SIG-M5 treated with dmso at 0.1 percent for 504 hours (cell line): ENCODE data around the gene AHRR.
"Not testable (repeated sequence)": the region's sequence is repeated elsewhere in the genome, so short reads cannot be mapped to it uniquely, and the experiment has no call there.

Experiments used
- DNase-seq: peaks from one replicate; lab custom pipeline; 2025; ENCODE audit not compliant: unreplicated experiment; lab: John Stamatoyannopoulos, UW

AHRR gene

DNA sequence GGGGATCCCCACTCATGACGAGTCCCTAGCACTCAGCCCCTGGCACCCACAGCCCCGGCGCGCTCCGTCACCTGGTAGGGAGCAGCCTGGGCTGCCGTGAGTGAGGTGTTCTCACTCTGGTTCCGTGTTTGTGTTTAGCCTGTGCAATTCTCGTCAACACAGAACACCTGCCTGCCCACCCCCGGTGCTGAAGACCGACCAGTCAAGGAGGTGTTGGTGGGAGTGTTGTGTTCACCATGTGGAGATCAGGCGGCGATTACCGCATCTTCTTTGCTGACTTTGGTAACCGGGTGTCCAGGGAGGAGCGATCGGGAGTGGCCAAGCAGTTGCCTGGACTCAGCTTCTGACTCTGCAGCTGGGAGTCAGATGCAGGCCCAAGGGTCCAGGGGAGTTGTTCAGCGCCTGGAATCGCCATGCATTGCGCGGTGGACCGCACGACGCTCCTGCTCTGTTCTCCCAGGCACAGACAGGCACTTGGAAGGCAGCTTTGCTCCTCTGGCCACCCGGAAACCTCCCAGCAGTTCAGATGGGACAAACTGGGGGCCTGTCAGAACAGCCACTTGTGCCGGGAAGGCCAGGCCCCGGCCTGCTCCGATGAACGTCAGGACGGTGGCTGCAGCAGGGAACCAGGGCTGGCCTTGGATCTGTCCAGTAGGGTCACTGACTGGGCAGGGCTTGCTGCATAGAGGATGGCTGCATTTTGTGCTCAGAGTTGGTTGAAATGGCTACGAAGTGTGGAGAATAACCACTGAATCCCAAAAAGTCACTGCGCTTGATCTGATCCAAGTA lies 149.6 kb downstream of the AHRR start:
- DNase-seq: no peak

DNA sequence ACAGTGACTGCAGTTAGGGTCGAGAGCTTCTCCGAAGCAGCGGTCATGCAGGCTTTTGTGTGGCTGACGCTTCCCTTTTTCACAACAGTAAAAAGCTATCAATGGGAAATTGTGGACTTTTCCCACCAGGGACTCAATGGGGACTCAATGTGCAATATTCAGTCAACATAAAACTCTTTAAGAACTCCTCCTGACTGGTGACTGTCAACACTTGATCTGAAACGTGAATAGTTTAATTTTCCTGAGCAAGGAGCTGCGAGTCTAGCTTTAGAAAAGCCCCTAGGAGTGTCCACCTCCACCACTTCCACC lies 150.2 kb downstream of the AHRR start:
- DNase-seq: peak; percentile 39

DNA sequence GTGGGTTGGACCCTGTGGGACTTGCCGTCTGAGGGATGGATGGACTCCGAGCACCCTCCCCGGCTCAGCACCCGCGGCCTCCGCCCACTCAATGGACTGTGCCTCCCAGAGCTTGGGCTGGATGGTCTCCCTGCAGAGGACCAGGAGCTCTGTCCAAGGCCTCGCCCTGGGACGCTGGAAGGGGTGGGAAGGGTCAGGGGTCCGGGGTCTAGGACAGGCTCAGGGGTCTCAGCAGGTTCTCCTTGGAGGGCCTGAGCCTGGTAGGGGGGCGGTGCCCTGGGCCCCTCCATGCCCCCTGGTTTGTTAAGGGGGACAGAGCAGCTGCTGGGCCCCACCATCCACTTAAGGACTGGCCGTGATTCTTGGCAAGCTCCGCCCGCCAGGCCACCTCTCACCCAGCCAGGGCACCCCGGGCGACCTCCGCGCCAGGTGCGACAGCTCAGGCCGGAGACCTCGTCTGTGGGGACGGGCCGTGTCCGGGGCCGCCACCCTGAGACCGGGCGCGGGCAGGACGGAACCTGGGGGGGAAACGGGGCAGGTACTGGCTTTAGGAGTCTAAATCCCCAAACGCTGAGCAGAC lies 150.7 kb downstream of the AHRR start:
- no peak for DNase-seq

DNA sequence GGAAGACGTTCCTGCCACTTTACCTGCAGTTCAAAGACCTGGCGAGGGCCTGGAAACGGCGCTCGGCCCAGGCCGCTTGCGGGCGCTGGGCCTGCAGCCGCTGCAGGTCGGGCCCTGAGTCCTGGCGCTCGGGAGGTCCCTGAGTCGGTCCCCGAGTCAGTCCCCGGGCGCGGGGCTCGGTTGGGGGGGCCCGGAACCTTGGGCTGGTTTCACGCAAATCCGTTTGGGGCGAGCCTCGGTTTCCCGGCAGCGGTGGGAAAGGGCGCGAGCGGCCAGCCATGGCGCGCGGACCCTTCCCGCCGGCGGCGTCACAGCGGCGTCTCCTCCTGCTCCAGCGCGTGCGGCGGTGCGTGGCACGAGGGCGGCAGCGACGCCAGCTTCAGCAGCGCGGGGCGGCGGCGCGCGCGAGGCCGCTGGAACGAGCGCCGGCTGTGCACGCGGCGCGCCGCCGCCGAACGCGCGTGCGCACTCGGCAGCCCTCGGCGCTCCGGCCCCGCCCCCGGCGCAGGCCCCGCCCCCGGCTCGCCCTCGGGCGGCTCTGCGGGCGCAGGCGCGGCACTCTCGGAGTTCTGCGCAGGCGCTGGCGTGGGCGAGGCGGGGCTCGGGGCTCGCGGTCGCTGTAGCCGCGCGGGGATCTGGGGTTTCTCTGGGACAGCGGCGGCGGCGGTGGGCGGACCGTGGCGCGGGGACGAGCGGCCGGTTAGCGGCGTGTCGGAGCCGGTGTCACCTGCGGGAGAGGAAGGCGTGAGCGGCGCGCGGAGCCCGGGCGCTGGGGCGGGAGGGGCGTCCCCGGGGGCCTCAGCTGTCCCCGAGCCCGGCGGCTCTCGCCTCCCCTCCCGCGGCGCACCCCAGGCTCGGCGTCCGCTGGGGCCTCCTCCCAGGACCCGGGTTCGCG lies 151.4 kb downstream of the AHRR start:
- peak; percentile 87 for DNase-seq

GRCh38 chr5:473551-474192 lies 152.2 kb downstream of the AHRR start:
- peak; percentile 48 for DNase-seq

- DNase-seq: not testable (repeated sequence)
Measured at GRCh38 chr5:474232-474839, 152.8 kb downstream of the AHRR start.

DNA sequence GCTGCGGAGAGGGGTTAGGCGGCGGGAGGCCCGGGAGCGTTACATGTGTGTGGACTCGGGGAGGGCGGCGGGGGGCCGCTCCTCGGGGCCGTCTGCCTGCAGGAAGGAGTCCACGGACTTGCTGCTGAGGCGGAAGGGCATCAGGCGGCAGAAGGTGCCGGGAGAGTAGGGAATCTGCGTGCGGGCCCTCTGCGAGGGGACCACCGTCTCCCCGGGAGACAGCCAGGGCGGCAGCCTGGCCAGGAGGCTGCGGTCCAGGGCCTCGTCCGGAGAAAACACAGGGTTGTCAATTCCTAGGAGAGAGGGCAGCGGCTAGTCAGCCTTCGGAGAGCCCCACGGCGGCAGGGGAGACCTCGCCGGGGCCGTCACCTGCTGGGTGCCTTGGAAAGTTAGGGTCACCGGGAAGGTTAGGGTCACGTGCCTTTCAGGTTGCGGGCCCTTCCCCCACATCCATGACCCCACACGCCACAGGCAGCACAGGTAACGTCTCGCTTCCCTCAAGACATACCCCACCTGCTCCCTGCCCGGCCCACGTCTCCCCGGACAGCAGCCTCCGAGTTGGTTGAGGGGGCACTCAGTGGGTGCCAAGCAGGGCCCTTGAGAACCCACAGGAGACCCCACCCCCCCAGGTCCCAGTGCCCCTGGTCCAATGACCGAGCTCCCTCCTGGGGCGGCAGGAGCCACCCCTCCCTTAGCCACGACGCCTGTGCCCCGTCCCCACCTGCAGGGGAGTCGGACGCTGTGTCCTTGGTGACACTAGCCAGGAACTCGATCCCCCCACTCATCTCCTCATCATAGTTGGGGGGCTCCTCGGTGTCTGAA lies 153.5 kb downstream of the AHRR start:
- DNase-seq: no peak

DNA sequence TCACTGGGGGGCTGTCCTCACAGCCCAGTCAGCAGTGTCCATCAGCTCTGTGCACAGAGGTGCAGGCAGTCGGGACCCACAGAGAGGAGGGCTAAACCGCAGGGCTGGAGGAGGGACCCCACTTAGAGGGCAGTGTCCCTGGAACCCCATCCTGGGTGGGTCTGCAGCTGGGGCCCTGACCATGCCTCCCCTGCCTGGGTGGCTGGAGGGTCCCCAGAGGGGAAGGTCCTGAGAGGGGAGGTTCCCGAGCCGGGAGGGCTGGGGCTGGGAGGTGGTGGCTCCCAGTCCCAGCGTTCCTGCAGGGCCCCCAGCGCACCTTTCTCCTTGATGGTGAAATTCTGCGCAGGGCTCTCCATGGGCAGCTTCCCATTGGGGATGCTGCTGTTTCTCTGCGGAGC lies 154.2 kb downstream of the AHRR start:
- DNase-seq: no peak

DNA sequence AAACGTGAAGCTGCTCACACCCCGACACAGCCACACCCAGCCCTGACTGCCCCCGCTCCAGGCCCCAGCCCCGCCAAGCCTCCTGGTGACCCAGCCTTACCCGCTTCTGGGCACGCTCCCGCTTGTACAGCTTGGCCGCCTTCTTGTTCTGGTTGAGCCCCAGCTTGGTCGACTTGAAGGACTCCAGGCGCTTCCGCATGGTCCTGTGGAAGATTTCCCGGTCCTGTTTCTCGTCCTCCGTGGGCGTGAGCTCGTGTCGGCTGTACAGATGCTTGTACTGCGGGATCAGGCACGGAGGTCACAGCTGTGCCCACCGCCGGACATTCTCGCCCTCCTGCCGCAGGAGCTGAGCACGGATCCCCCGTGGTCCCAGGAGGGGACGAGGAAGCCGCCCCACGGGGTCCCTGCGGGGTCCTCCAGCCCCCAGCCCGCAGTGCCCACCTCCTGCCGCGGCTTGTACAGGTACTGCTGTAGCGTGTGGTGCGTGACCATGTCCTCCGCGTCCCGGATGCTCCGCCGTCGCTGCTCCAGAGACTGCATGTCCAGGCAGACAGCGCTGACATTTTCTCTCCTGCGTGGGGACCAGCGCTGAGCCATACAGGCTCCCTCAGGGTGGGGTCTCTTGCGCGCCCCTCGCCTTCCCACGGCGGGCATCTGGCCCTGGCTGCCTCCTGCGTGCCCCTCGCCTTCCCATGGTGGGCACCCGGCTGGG lies 154.7 kb downstream of the AHRR start:
- DNase-seq: no peak

DNA sequence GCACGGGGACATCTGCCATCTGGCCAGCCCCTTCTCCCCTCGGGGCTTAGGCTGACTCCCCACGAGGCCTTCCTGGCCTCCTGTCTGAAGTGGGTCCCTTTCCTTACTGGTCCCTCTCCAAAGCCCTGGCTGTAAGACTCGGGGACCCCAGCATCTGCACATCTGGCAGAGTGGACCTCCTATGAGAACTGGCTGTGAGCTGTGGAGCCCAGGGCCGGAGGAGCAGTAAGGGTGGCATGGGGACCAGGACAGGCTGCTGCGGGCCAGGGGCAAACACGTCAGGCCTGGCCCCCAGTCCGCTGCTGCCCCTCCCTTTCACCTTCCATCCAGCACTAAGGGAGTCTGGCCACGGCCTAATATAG lies 155.3 kb downstream of the AHRR start:
- no peak for DNase-seq

DNA sequence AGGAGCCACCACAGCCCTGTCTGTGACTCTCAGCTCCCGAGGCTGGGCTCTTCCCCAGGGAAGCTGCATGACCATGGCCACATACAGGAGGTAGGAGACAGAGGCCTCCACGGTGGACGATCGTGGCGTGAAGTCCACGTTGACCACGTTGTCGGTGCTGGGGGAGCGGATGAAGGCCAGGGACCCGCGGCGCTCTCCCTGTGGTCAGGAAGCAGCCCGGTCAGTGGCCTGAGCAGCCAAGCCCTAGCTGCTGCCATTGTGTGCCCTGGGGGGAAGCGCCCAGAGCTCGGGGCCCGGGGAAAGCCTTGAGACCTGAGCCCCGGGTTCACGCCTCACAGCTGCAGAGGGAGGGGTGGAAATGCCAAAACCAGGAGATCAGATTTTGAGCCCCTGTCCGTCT lies 155.7 kb downstream of the AHRR start:
- DNase-seq: no peak

DNA sequence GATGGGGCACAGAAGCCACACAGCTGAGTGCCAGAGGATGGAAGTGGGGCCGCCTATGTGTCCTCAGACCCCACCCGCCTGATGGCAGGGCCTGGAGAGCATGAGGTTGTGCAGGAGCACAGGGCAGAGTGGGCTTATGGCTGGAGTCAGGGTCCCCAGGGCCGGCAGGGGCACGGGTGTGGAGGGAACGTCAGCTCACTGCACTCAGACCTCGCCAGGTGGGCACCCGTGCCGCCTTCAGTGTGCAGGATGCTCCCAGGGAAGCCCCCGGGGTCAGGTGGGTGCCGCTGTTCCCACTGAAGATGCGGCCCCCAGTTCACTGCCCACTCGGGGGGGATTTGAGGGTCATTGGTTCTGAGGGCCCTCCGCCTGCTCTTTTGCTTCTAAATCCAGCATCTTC lies 156.4 kb downstream of the AHRR start:
- no peak for DNase-seq

DNA sequence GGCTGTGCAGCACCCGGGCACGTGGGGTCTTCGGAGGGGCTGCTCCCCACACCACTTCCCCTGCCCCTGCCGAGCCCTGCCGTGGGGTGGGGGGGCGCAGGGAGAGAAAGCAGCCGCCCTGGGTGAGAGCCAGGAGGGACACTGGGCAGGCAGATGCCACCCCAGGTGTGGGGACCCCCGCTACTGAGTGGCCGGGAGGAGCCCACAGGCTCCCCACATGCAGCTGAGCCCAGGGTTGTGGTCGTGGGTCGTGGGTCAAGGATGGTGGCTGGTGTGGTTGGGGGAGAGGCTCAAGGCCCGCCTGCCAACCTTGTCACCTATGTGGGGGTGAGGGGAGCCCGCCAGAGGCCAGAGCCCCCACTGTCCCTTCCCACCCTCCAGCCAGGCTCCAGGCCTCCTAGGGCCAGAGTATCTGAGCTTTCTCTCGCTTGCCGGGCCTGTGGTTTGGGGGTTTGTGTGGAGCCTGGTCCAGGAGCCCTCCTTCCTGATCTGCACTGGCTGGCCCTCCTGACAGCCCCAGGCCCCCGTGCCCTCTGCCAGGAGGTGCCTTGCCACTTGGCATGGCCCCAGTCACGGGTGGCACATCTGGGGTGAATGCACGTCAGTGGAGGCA lies 157.0 kb downstream of the AHRR start:
- DNase-seq: no peak

GRCh38 chr5:478982-479535 lies 157.5 kb downstream of the AHRR start:
- DNase-seq: no peak

DNA sequence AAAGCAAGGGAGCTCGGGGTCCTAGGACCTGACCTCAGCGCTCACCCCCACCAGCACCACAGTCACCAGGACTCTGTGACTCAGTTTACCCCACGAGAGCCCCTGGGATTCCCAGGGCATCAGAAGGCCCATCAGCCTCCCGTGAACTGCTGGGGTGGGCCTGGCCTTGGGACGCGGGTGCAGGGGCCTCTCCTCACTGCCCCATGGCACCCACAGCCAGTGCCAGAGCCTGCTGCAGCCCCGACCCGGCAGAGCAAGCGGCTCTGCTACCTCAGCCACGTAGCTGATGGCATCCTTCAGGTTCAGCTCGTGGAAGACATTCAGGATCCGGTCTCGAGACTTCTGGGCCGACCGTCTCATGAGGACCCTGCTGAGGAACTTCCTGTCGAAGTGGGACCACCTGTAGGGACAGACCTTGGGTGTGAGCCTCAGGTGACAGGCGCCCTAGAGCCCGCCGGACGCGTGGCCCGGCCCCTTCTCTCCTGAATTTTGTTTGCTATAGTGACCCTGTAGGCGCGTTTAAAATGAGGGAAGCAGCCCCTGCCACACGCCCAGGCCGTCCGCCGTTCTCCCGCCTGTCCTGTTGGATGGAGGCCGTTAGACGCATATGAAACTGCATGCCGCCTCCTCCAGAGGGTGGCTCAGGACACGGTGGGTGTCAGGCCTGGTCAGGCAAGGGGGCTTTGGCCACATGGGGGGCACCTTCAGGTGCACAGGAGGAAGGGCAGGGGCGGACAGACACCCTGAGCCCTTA lies 158.2 kb downstream of the AHRR start:
- no peak for DNase-seq

DNA sequence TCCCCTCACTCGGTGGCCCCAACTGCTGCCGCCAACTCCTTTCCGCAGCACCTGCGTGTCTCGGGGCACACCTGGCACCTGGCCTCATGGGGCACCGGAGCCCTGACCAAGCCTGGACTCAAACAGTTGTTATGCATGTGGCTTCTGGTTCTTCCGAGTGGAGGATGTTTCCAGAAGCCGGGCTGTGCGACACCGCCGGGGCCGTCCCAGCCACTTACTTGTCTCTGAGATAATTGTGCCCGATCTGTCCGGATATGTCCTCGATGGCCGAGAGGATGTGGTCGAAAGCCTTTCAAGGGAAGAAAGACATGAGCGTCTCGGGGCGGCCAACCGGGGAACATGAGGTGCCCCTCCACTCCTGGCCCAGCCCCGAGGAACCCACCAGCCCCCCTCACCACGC lies 159.8 kb downstream of the AHRR start:
- DNase-seq: no peak

- no peak for DNase-seq
Measured at GRCh38 chr5:482021-482420, 160.5 kb downstream of the AHRR start.

- no peak for DNase-seq
Measured at GRCh38 chr5:482506-482905, 161.0 kb downstream of the AHRR start.
